Fibroblast of upper back skin (primary cell): ENCODE data around the gene OR2S2.
"Not testable (repeated sequence)": the region's sequence is repeated elsewhere in the genome, so short reads cannot be mapped to it uniquely, and the experiment has no call there.

Source experiments
- DNase-seq: peaks from one replicate; pipeline ENCODE4 v3.0.0-alpha.2; 2013

The OR2S2 gene

DNA sequence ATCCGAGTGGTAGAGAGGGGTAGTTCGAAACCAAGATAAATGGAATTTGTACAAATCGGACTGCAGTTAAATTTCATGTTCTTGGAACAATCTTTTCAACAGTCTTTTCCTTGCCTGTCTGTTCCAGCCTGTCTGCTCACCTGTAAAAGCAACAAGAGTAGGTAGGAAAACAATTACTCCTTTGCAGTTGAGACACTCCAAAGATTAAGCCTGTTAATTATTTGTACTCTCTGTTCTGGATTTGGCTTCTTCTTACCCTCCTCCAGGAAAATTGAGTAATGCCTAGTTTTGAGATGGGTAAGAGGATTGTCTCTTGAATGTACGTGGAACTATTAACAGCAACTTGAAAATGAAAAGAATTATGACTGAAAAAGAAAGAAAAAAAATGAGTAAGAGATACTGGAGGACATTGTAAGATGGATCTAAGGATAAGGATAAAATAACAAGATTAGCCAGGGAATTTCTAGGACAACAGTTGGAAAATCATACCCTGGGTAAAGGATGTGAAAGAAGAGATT lies 24.3 kb downstream of the OR2S2 start:
- no peak for DNase-seq

DNA sequence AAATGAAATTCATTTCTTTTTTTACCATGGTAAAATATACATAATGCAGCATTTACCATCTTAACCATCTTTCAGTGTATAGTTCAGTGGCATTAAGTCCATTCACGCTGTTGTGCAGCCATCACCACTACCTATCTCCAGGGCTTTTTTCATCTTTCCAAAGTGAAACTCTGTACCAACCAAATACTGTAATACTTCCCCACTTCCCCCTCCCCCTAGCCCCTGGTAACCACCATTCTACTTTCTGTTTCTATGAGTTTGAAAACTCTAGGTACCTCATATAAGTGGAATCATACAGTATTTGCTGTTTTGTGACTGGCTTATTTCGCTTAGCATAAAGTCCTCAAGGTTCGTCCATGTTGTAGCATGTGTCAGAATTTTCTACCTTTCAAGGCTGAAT lies 25.2 kb downstream of the OR2S2 start:
- no peak for DNase-seq

DNA sequence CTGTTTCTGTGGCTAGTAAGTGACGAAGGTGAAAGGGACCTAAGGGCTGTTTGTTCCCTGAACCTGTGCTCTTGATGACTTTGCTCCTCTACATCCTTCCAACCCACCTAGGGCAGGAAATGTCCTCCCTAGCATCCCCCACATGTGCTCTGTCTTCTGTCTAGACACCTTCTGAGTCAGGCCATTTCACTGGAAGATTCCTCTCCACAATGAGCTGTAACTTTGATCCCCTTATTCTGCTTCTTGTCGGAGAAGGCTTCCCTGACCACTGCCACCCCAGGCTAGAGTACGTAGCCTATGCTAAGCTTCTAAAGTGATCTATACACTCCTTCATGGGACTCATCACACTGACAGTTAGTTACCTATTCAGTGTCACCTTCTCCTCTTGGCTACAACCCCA lies 27.0 kb downstream of the OR2S2 start:
- peak; percentile 56 for DNase-seq

GRCh38 chr9:35930521-35930920 lies 27.4 kb downstream of the OR2S2 start:
- DNase-seq: no peak

GRCh38 chr9:35929453-35929718 lies 28.6 kb downstream of the OR2S2 start:
- DNase-seq: no peak

GRCh38 chr9:35928591-35929452 lies 29.1 kb downstream of the OR2S2 start:
- peak; percentile 82 for DNase-seq

DNA sequence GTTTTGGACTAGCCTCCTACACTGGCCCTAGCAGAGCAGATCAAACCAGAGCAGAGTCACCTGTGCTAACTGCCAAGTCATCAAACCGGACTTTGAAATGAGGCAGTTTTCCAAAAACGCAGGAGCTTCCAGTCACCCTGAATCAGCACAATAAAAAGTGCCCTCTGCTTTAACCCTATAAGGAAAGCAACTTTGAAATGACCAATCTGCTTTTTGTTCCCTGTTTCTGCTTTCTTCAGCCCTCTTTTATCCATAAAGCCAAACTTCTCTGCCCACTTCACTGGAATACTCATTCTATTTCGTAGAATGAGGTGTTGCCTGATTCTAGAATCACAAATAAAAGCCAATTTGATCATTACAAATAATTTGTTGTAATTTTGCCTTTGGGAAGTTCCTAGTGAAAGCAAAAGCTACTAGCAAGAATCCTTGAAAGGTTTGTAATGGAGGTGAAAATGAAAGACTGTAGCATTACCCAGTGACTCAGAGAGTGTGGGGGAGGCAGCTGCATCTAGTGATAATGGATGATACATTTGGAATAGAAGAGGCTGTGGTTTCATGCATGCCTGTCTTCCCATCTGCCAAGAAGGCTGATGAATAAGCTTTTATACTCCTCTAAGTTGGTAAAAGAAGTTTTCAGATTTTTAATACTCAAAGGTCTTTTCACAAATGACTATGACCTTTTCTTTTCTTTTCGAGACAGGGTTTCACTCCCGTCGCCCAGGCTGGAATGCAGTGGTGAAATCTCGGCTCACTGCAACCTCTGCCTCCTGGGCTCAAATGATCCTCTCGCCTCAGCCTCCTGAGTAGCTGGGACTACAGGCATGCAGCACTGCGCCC lies 33.8 kb downstream of the OR2S2 start:
- peak; percentile 98 for DNase-seq

GRCh38 chr9:35923598-35923926 lies 34.4 kb downstream of the OR2S2 start:
- no peak for DNase-seq

DNA sequence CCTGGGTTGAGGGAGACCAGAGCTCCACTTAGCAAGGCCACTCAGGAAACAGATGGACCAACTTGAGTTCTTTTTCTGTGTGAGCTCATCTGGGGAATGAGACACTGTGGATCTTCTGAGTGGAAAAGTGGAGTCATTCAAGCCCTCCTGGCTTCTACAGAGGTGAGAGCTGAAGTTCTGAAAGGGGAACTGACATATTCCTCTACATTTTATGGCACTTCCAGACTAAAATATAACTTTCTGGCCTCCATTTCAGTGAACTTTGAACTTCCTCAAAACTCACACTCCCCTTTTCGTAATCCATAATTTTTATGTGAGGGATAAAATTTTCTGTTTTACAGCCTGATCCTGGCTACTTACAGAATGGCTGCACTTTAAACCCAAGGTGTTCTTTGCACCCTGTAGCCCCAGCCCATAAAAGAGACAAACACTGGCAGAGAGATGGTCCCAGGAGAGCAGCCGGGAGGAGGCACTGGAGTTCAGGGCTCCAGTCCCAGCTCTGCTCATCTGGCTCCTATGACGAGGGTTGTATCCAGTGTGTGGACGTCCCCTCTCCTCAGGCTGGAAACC lies 37.8 kb downstream of the OR2S2 start:
- DNase-seq: no peak

DNA sequence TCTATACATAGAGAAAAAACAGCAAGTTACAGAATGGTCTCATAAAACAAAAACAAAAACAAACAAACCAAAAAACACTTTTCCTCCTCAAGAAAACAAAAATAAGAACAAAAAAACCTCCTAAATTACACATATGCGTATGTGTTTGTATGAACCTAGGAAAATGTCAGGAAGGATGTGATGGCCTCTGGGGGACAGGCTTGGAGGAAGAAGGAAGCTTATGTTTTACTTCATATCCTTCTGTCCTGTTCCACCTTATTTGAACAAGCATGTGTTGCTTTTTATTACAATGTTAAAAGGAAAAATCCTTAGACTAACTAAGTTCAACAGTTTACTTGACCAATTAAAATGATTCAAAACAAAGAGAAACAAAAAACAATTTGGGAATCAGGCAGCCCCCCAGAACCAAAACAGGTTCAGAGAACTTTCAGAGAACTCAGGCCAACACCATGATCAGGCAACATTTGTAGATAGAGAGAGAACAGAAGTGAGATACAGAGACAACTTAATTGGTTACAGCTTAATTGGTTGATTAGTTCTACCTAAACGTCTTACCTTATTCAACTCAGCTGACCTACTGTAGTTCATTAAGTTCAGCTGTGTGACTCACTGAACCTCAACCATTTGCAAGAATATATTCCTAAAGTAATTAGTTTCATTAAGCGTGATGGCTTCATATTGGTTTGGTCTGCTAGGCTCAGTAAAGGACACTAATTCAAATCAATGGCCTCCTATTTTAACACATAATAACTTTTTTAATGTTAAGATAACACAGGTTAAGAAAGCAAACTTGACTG lies 38.5 kb downstream of the OR2S2 start:
- no peak for DNase-seq

GRCh38 chr9:35918780-35919179 lies 39.2 kb downstream of the OR2S2 start:
- DNase-seq: no peak

- no peak for DNase-seq
Observed at GRCh38 chr9:35917261-35917660, 40.7 kb downstream of the OR2S2 start.

GRCh38 chr9:35915681-35916294 lies 42.2 kb downstream of the OR2S2 start:
- DNase-seq: no peak

GRCh38 chr9:35914301-35914807 lies 43.6 kb downstream of the OR2S2 start:
- DNase-seq: peak; percentile 38

GRCh38 chr9:35913429-35913828 lies 44.5 kb downstream of the OR2S2 start:
- DNase-seq: not testable (repeated sequence)

DNA sequence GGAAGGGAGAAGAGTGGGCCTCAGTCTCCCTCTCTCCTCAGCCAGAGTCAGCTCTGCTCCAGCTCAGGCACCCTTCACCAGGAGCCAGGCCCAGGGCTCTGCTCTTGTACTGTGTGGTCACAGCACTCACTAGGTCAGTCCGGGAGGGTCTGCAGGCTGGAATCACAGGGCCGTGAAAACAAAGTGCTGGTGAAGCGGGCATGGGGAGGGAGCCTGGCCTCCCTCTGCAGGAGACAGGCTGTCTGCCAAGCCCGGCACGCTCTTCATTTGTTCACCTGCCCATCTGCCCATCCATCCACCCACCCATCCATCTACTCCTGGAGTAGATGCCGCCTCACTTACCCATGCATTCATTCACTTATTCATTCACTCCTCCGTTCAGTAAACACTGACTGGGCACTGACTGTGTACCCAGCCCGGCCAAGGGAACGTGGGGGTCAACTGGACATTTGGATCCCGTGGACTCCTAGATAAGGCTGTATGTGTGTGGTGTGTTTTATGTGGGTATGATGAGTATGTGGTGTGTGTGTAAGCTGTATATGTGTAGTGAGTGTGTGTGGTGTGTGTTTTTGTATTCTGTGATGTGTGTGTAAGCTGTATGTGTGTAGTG lies 45.1 kb downstream of the OR2S2 start:
- DNase-seq: no peak

DNA sequence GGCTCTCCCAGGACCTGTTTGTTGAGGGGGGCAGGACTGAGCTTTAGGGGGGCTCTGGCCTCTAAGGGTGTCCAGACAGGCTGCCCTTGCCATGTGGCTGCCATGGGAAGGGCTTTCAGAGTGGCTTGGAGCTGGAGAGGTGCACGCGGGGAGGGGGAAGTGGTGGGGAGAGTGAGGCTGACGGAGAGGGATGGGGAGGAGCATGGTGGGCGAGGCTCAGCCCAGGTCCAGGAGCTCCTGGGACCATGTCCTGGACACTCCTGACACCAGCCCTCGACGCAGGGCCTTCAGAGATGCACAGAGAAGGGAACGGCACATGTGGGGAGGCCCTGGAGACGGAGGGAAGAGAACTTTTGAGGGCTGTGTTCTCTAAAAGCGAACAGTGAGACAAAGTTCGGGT lies 46.3 kb downstream of the OR2S2 start:
- no peak for DNase-seq

DNA sequence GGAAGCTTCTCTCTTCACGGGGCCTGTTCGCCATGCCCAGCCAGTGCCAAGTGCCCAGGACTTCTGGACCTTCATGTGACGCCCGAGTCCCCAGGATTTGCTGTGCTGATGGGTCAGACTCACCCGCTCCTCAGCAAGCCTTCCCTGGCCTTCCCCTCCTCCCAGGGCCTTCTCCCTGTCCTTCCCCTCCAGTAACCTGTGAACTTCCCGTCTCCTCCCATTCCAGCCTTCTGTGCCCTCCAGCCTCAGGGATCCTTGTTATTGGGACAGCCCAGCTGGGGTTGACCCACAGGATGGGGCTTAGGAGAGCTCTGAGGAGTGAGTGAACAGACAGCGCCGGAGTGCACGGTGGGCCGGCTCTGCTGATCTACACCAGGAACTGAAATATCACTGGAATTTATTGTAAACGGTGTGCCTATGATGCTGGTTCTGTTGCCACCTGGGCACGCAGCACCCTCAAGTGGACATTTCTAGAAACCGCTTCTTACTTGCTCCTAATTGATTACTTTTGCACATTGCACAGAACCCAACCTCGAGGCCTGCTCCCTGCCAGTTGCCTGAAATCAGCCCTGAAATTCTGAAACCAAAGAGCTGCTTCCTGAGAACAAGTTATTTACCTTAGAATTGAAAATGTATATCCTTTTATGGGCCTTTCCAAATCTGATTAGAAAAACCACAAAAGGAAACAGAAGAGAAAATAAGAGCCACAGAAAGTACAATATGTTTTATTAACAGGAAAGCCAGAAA lies 47.2 kb downstream of the OR2S2 start:
- peak; percentile 76 for DNase-seq

- DNase-seq: no peak
Observed at GRCh38 chr9:35909687-35910612, 48.0 kb downstream of the OR2S2 start.

GRCh38 chr9:35909274-35909673 lies 48.7 kb downstream of the OR2S2 start, which contains the start of gene SPAAR:
TSS of gene SPAAR (plus strand) at chr9:35909490. CDS start at chr9:35910464, 974 bp downstream.
- no peak for DNase-seq
